ENCODE measurements around the gene GNLY. TPM values are rescaled to one million over a fixed set of nuclear protein-coding genes. Genes with fewer than 3 reads are reported as not detected.

Gene GNLY
- total RNA-seq, 4 donors from 2014 or later: 0.63 to 4.2 (median 0.98) TPM; not detected in 1

DNA sequence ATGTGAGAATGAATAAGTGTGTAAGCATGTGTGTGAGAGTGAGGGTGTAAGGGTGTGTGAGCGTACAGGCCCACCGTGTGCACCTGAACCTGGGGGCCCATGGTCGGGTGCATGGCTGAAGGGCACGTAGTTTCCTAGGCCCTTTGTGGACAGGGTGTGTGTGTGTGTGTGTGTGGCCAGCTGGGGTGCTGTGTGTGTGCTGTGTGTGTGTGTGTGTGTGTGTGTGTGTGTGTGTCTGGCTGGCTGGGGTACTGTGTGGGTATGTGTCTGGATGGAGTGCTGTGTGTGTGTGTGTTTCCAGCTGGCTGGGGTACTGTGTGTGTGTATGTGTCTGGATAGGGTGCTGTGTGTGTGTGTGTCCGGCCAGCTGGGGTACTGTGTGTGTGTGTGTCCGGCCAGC, 28.1 kb upstream of the GNLY start:
- Histone ChIP-seq H3K9me3 (no peaks in the 10 kb centered on the region), H3K4me1 (peaks cover 0 to 27% (median 0%) of the 10 kb centered on the region in 4 donors), H3K36me3 (no peaks in the 10 kb centered on the region), H3K27ac (no peak overlapping the region), H3K27me3 (no peaks in the 10 kb centered on the region), H3K4me3 (no peak overlapping the region)
- TF ChIP-seq, protein P1, sequence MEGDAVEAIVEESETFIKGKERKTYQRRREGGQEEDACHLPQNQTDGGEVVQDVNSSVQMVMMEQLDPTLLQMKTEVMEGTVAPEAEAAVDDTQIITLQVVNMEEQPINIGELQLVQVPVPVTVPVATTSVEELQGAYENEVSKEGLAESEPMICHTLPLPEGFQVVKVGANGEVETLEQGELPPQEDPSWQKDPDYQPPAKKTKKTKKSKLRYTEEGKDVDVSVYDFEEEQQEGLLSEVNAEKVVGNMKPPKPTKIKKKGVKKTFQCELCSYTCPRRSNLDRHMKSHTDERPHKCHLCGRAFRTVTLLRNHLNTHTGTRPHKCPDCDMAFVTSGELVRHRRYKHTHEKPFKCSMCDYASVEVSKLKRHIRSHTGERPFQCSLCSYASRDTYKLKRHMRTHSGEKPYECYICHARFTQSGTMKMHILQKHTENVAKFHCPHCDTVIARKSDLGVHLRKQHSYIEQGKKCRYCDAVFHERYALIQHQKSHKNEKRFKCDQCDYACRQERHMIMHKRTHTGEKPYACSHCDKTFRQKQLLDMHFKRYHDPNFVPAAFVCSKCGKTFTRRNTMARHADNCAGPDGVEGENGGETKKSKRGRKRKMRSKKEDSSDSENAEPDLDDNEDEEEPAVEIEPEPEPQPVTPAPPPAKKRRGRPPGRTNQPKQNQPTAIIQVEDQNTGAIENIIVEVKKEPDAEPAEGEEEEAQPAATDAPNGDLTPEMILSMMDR (IDR thresholded peaks at IDR 0.05): no peak
- TF ChIP-seq POLR2A (IDR thresholded peaks at IDR 0.05): no peak
- no peak for TF ChIP-seq EP300 (IDR thresholded peaks at IDR 0.05)
- no peak for DNase-seq (ENCODE audit: low spot score in 2 of 2)
- WGBS, 2 donors: 83 to 91% methylated on average over 6 of the region's 6 CpGs

GRCh38 chr2:85666435-85667316, 27.5 kb upstream of the GNLY start:
- no peak for DNase-seq (ENCODE audit: low spot score in 2 of 2)
- WGBS, 2 donors: 64 to 66% methylated on average over 10 to 11 of the region's 11 CpGs

GRCh38 chr2:85667561-85668008, 26.6 kb upstream of the GNLY start:
- TF ChIP-seq, protein P1 (IDR thresholded peaks at IDR 0.05): no peak
- no peak for TF ChIP-seq EP300 (IDR thresholded peaks at IDR 0.05)
- TF ChIP-seq POLR2A (IDR thresholded peaks at IDR 0.05): no peak
- no peak overlapping the region for H3K27ac ChIP-seq
- no peaks in the 10 kb centered on the region for H3K27me3 ChIP-seq
- DNase-seq (ENCODE audit: low spot score in 2 of 2): no peak
- H3K4me1 ChIP-seq: peaks cover 0 to 11% (median 0%) of the 10 kb centered on the region in 4 donors
- 70 to 93% methylated on average over 3 of the region's 3 CpGs for WGBS, 2 donors
- no peak overlapping the region for H3K4me3 ChIP-seq
- H3K36me3 ChIP-seq: no peaks in the 10 kb centered on the region
- no peaks in the 10 kb centered on the region for H3K9me3 ChIP-seq

More at GRCh38 chr2:85666435-85667316, 27.5 kb upstream of the GNLY start:
- Histone ChIP-seq H3K36me3 (no peaks in the 10 kb centered on the region), H3K9me3 (no peaks in the 10 kb centered on the region), H3K27me3 (no peaks in the 10 kb centered on the region), H3K4me1 (peaks cover 0 to 20% (median 0%) of the 10 kb centered on the region in 4 donors), H3K27ac (no peak overlapping the region), H3K4me3 (no peak overlapping the region)
- TF ChIP-seq POLR2A (IDR thresholded peaks at IDR 0.05) (no peak), EP300 (IDR thresholded peaks at IDR 0.05) (no peak)
- TF ChIP-seq, protein P1 (IDR thresholded peaks at IDR 0.05): no peak

GRCh38 chr2:85668009-85668856, 25.9 kb upstream of the GNLY start, which contains the start of gene SFTPB:
Gene SFTPB (minus strand): TSS chr2:85668199. CDS start chr2:85668183, 16 bp downstream.
- TF ChIP-seq EP300 (IDR thresholded peaks at IDR 0.05): no peak
- no peak for TF ChIP-seq POLR2A (IDR thresholded peaks at IDR 0.05)
- TF ChIP-seq, protein P1 (IDR thresholded peaks at IDR 0.05): no peak
- 70 to 79% methylated on average over 2 to 4 of the region's 5 CpGs for WGBS, 2 donors
- no peak for DNase-seq (ENCODE audit: low spot score in 2 of 2)

More at GRCh38 chr2:85668009-85668856, 25.9 kb upstream of the GNLY start, which contains the start of gene SFTPB:
- H3K4me1 ChIP-seq: peaks cover 0 to 5% (median 0%) of the 10 kb centered on the region in 4 donors
- no peaks in the 10 kb centered on the region for H3K27me3 ChIP-seq
- no peak within 1 kb of the TSS for H3K4me3 ChIP-seq
- H3K36me3 ChIP-seq: no peaks in the 10 kb centered on the region
- H3K9me3 ChIP-seq: no peaks in the 10 kb centered on the region
- H3K27ac ChIP-seq: no peak within 1 kb of the TSS
